K562 (cell line): ENCODE measurements around the gene TRMT44. TPM values are rescaled to one million over a fixed set of nuclear protein-coding genes. Genes with fewer than 3 reads are reported as not detected.

Experiments used
- EWSR1 ChIP-seq: fragments of 450-650 bp; IDR thresholded peaks from 2 replicates; pipeline ENCODE4 v1.6.1; 2018; ENCODE audit warnings: borderline replicate concordance, mild to moderate bottlenecking, low read depth, moderate library complexity; ENCODE audit not compliant: partially characterized antibody
- FOXA3 ChIP-seq, 2 experiments: fragments of 450-650 bp in 1 of 2; sonication (generic) in 1 of 2; formaldehyde crosslinking; IDR thresholded peaks in 1 of 2; conservative IDR thresholded peaks in 1 of 2; 2 replicates each; pipeline versions ENCODE4 v1.4.0 to v1.8.0; 2020 to 2022; ENCODE audit warnings: mild to moderate bottlenecking in 2 of 2, missing genetic modification reagents in 1 of 2
- HDGF ChIP-seq: fragments of 450-650 bp; IDR thresholded peaks from 2 replicates; pipeline ENCODE4 v1.6.1; 2016
- NFIC ChIP-seq: fragments of 450-650 bp; IDR thresholded peaks from 2 replicates; pipeline ENCODE4 v1.6.1; 2017; ENCODE audit warnings: mild to moderate bottlenecking, inconsistent platforms
- NFXL1 ChIP-seq: fragments of 450-650 bp; formaldehyde crosslinking; IDR thresholded peaks from 2 replicates; pipeline ENCODE4 v1.4.0; 2021; ENCODE audit warnings: mild to moderate bottlenecking
- POLR2AphosphoS2 ChIP-seq: IDR thresholded peaks from 2 replicates; pipeline ENCODE4 v1.6.1; 2012; ENCODE audit warnings: low read length, improper control_type of control experiment
- POLR2B ChIP-seq: fragments of 450-650 bp; IDR thresholded peaks from 2 replicates; pipeline ENCODE4 v1.6.1; 2018; ENCODE audit warnings: low read depth; ENCODE audit not compliant: partially characterized antibody
- RNF2 ChIP-seq: sonication (generic); IDR thresholded peaks from 2 replicates; pipeline ENCODE4 v1.6.1; 2016
- ZBTB7A ChIP-seq: IDR thresholded peaks from 2 replicates; pipeline ENCODE4 v1.6.1; 2011; ENCODE audit warnings: low read depth, mild to moderate bottlenecking, low read length, moderate library complexity, borderline replicate concordance; ENCODE audit not compliant: control insufficient read depth
- ZNF347 ChIP-seq: fragments of 450-650 bp; formaldehyde crosslinking; IDR thresholded peaks from 2 replicates; pipeline ENCODE4 v1.4.0; 2020; ENCODE audit warnings: low read depth, mild to moderate bottlenecking, moderate library complexity
- ZNF41 ChIP-seq: fragments of 250-450 bp; sonication (Bioruptor Pico); conservative IDR thresholded peaks from 2 replicates; pipeline ENCODE4 v1.4.0; 2020; ENCODE audit warnings: mild to moderate bottlenecking
- ZNF740 ChIP-seq, 3 experiments: fragments of 200-800 bp in 1 of 3; sonication (Bioruptor generic) in 1 of 3; sonication (generic) in 1 of 3; formaldehyde crosslinking in 1 of 3; IDR thresholded peaks; 2 replicates each; pipeline versions ENCODE4 v1.6.1 to v1.8.0; 2016 to 2022; ENCODE audit warnings: mild to moderate bottlenecking in 2 of 3, missing compliant biosample characterization in 2 of 3, missing genetic modification characterization in 2 of 3, missing genetic modification reagents in 1 of 3
- polyA plus RNA-seq, 8 experiments: library from polyadenylated mRNA; depleted of rRNA in 4 of 8; stranded (reverse) in 5 of 8; unstranded in 3 of 8; fragments of >200 nt; fragmentation: Nextera tagmentation in 2 of 8; fragmentation: Illumina TruSeq in 1 of 8; extraction: Ambion mirVana in 2 of 8; extraction: Trizol in 1 of 8; gene quantifications; 2 replicates each; pipeline versions ENCODE4 v1.2.1 to v1.2.3, GENCODE V29; 2011 to 2014; ENCODE audit warnings: inconsistent platforms in 1 of 8, missing spikeins in 1 of 8
- total RNA-seq, 7 experiments: library from RNA; depleted of rRNA in 6 of 7; stranded (reverse); fragments of >200 nt in 6 of 7; fragmentation: Illumina TruSeq in 2 of 7; extraction: Trizol in 2 of 7; gene quantifications; 2 replicates each; pipeline versions ENCODE4 v1.2.1 to v1.2.3, GENCODE V29; 2011 to 2021; ENCODE audit warnings: low replicate concordance in 1 of 7
- TF ChIP-seq, protein P1 (sequence below): fragments of 450-650 bp; IDR thresholded peaks from 2 replicates; pipeline ENCODE4 v1.6.1; 2016; ENCODE audit warnings: low read depth, mild to moderate bottlenecking, moderate library complexity
- TF ChIP-seq, protein P2 (sequence below): fragments of 250-450 bp; sonication (Bioruptor Pico); IDR thresholded peaks from 2 replicates; pipeline ENCODE4 v1.5.0; 2021; ENCODE audit warnings: mild to moderate bottlenecking, moderate library complexity
- TF ChIP-seq, protein P3 (sequence below): fragments of 450-650 bp; IDR thresholded peaks from 2 replicates; pipeline ENCODE4 v1.6.1; 2016; ENCODE audit warnings: borderline replicate concordance
- TF ChIP-seq, protein P4 (sequence below), 2 experiments: IDR thresholded peaks; 2 replicates each; pipeline ENCODE4 v1.6.1; 2012; ENCODE audit warnings: improper control_type of control experiment in 2 of 2, low read depth in 2 of 2, low read length in 2 of 2, borderline replicate concordance in 1 of 2

TRMT44 gene
- total and polyA plus RNA-seq, 9 of the 15 experiments (the other 6 are each of a cell fraction or from before 2014, with no cell fraction given): 1.2 to 18.6 (median 10.0) TPM

DNA sequence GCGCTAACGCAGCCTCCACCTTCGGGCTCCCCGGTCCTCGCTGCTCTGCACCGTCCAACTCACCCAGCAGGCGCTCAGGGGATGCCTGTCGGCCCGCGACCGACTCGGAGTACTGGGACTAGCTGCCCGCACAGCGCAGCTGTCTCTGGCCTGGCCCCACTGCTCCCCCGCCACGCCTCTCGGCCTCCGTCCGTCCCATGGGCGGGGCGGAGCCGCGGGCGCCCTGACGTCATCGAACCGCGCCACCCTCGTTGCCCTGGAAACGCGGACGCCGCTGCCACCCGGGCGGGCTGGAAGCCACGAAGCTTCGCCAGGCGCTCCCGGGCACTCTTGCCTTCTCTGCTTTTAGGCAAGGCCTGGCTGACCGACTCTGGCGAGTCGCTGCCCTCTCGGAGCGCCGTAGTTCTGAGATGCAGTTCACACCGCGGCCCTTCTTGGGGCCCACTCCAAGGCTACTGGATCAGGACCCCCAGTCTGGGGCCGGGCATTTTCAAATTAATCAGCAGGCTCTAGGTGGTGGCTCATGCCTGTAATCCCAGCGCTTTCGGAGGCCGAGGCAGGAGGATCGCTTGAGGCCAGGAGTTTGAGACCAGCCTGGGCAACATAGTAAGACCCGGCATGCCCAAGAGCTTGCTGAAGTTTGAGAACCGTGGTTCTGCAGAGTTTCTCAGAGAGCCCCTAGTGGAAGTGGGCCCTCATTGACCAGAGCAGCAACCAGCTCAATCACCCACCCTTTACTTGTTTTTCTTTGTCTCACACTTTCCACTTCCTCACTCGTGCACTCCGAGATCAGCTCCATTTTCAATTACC is 12.1 kb upstream of the TRMT44 start (continued):
- TF ChIP-seq, protein P1, sequence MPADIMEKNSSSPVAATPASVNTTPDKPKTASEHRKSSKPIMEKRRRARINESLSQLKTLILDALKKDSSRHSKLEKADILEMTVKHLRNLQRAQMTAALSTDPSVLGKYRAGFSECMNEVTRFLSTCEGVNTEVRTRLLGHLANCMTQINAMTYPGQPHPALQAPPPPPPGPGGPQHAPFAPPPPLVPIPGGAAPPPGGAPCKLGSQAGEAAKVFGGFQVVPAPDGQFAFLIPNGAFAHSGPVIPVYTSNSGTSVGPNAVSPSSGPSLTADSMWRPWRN: no peak
- TF ChIP-seq EWSR1 (no peak), ZNF347 (CRISPR knock-in tag) (no peak), NFIC (0 out of 2 replicates have a peak, but pooled peaks have one; percentile 15), ZNF740 (CRISPR knock-in tag; IDR thresholded peaks at IDR 0.05) (peak; percentile 87), ZNF740 (tag; IDR thresholded peaks at IDR 0.05) (no peak), ZBTB7A (no peak), NFXL1 (no peak), RNF2 (no peak), POLR2B (peak; percentile 59), POLR2AphosphoS2 (peak; percentile 97), FOXA3 (CRISPR knock-in tag; conservative IDR thresholded peaks at IDR 0.05 in 1 of 2, IDR thresholded peaks at IDR 0.05 in 1 of 2) (no peak), ZNF41 (CRISPR knock-in tag) (no peak), HDGF (no peak)
- TF ChIP-seq, protein P2, sequence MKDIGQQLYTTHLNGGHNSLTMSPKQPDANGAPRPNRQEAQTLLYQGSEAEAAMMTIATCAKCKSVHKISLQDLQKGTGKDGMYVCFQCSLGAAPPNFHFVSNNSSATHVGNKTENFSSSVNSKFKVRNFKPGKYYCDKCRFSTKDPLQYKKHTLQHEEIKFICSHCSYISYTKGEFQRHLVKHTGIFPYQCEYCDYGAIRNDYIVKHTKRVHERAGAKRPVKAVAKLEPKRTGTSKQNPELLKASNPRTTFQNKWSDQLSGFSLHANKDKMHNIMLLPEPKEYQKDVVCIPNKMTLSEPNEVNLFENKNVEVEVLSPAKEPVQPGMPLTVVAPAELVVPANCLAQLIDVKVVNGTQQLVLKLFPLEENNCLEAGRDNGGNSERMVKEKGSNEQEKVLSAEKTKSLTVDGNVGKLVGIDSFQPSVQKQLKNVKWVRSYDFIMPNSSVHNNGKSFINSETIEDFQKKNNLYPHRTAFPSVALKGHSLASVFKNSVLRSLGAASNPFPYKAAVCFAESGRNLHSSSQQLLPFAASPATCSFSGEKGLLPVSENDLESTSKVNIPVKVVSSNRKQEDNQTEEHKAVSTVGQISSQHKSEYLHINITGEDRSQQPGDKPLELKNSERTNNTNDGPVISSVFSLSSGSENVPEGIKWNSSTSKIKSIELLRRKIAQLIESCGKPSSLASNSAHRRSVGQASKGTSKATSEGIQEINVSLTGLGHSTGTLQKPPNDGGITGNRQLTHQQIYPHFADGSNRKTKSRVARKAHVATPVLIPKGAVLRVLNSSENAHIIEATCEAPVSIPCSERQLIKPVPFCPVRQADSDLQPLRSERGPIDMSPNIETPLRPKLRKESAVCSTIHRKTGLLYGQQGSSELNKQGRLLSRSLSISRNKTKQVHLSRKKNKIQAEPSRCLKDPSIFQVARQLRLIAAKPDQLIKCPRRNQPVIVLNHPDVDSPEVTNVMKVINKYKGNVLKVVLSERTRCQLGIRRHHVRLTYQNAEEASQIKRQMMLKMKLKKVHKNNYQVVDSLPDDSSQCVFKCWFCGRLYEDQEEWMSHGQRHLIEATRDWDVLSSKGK (CRISPR knock-in tag): no peak
- TF ChIP-seq, protein P3, sequence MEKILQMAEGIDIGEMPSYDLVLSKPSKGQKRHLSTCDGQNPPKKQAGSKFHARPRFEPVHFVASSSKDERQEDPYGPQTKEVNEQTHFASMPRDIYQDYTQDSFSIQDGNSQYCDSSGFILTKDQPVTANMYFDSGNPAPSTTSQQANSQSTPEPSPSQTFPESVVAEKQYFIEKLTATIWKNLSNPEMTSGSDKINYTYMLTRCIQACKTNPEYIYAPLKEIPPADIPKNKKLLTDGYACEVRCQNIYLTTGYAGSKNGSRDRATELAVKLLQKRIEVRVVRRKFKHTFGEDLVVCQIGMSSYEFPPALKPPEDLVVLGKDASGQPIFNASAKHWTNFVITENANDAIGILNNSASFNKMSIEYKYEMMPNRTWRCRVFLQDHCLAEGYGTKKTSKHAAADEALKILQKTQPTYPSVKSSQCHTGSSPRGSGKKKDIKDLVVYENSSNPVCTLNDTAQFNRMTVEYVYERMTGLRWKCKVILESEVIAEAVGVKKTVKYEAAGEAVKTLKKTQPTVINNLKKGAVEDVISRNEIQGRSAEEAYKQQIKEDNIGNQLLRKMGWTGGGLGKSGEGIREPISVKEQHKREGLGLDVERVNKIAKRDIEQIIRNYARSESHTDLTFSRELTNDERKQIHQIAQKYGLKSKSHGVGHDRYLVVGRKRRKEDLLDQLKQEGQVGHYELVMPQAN: peak; percentile 98
- TF ChIP-seq, protein P4, sequence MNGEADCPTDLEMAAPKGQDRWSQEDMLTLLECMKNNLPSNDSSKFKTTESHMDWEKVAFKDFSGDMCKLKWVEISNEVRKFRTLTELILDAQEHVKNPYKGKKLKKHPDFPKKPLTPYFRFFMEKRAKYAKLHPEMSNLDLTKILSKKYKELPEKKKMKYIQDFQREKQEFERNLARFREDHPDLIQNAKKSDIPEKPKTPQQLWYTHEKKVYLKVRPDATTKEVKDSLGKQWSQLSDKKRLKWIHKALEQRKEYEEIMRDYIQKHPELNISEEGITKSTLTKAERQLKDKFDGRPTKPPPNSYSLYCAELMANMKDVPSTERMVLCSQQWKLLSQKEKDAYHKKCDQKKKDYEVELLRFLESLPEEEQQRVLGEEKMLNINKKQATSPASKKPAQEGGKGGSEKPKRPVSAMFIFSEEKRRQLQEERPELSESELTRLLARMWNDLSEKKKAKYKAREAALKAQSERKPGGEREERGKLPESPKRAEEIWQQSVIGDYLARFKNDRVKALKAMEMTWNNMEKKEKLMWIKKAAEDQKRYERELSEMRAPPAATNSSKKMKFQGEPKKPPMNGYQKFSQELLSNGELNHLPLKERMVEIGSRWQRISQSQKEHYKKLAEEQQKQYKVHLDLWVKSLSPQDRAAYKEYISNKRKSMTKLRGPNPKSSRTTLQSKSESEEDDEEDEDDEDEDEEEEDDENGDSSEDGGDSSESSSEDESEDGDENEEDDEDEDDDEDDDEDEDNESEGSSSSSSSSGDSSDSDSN (IDR thresholded peaks at IDR 0.05; ENCODE audit: borderline replicate concordance in 1 of 2, low read depth in 2 of 2, low read length in 2 of 2): 0 out of 4 replicates have a peak, but pooled peaks of 1 of the 2 experiments have one; percentile 28
